Amniotic stem cell (primary cell): Measurements from ENCODE around the gene TMEM69.
"Not testable (repeated sequence)": the region's sequence is repeated elsewhere in the genome, so short reads cannot be mapped to it uniquely, and the experiment has no call there.

ENCODE experiments used
- DNase-seq: peaks from one replicate; lab custom pipeline; 2025; lab: John Stamatoyannopoulos, UW

TMEM69 gene

DNA sequence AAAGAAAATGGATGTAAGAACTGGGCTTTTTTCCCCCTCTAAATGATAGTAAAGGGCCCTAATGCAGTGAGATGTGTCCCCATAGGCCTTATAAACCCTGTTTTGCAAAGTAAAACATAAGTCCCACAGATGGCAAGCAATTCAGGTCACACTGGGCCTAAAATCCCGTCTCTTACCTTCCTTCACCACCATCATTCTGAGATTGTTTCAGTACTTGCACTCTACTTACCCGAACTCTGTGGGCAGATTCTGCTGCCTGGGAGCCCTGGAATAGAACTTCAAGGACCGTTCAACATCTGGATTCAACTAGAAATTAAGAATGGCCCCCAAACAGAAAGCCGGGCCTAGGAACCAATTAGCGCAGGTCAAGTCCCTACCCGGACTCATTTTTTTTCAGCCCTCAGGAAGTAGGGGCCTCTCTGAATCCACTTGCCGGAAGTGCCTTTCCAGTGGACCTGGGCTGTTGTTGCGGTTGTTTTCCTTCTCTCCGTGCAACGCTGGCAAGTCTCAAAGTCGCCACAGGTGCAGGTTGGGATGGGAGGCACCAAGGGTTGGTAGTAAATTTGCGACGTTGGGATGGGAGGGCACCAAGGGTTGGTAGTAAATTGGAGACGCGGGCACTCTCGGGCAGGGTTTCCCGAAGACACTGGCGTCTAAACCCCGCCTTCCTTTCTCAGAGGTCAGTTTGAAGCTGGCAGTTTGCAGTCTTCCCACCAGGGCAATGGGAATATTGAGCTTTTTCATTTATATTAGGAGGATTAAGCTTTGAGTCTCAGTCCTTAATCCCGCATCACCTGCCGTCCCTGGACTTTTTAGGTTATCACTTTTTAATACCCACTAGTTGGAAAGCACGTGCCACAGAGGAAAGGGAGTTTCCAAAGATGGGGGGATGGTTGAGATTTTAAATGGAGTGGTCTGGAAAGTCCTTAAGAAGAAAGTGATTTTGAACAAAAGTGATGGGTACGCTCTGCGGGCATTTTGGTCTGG lies at the start of gene TMEM69:
TMEM69 (plus strand) TSS at position 428 of the 987 bp plus-strand sequence. CDS start 2,888 bp downstream, outside the sequence.
- DNase-seq: peak; percentile 64

- no peak for DNase-seq
Observed at GRCh38 chr1:45640293-45640692, 47.7 kb upstream of the TMEM69 start.

DNA sequence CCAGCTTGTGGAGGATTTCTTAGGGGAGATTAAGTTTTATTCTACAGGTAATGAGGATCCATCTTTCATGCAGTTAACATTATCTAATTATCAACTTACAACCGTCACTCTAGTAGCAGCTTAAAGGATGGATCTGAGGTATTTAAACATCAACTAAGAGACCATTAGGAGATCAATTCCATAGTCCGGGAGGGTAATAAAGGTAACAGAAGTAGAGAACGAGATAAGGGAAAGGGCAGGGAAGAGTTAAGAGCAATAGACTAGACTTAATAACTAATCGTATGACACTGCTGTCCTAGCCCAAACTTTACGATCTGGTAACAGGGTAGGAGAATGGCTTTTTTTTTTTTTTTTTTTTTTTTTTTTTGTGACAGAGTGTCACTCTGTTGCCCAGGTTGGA lies 44.7 kb upstream of the TMEM69 start:
- no peak for DNase-seq

GRCh38 chr1:45643978-45644377 lies 44.0 kb upstream of the TMEM69 start:
- DNase-seq: no peak

DNA sequence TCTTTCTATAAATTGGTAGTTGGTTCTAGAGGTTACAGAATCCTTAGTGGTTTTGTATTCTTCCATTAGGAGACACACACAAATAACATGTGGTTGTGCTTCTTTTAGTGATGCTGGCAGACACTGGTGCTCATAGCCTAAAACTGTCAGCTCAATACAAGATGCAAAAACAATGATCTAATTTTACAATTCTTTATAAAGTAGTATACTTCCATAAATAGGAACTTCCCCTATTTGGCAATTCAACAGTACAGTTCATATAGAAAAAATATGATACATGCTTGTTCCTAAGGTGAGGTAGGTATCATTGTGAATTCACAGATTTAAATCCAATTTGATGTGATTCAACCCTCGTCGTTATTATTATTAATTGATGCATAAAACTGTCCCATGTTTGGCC lies 43.3 kb upstream of the TMEM69 start:
- no peak for DNase-seq

GRCh38 chr1:45647248-45648021 lies 40.5 kb upstream of the TMEM69 start:
- DNase-seq: no peak

- DNase-seq: no peak
Observed at GRCh38 chr1:45654540-45655280, 33.3 kb upstream of the TMEM69 start.

GRCh38 chr1:45656573-45657226 lies 31.3 kb upstream of the TMEM69 start:
- no peak for DNase-seq

GRCh38 chr1:45658171-45658570 lies 29.8 kb upstream of the TMEM69 start:
- DNase-seq: no peak

DNA sequence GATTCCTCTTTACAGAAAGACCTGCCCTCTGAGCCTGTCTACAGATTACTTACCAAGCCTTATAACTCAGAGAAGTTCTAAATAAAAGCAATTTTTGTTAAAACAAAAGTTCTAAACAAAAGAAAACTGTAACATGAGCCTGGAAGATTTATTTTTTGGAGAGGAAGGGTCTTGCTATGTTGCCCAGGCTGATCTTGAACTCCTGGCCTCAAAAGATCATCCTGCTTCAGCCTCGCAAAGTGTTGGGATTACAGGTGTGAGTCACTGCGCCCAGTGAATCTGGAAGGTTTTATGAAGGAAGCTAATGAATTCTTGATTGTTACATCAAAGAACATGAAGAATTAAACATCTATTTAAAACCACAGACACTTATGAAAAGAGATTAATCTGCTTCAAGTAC lies 28.8 kb upstream of the TMEM69 start:
- DNase-seq: no peak

DNA sequence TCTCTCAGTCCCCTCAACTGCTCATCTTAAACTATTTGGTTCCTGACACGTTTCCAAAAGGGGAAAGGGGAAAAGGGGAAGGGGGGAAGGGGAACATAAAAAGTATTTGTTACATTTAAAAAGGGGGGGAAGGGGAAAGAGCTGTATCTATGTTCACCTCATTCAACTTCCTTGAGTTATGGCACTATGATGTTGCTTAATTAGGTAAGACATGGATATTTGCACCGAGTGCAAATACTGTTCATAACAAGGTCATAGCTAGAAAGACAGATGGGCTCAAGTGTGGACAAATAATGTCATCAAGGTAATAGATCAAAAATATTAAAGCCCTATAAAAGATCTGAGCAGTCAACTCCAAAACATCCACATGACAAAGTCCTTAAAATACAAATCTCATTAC lies 27.6 kb upstream of the TMEM69 start:
- no peak for DNase-seq

- DNase-seq: no peak
Observed at GRCh38 chr1:45666836-45667235, 21.1 kb upstream of the TMEM69 start.

DNA sequence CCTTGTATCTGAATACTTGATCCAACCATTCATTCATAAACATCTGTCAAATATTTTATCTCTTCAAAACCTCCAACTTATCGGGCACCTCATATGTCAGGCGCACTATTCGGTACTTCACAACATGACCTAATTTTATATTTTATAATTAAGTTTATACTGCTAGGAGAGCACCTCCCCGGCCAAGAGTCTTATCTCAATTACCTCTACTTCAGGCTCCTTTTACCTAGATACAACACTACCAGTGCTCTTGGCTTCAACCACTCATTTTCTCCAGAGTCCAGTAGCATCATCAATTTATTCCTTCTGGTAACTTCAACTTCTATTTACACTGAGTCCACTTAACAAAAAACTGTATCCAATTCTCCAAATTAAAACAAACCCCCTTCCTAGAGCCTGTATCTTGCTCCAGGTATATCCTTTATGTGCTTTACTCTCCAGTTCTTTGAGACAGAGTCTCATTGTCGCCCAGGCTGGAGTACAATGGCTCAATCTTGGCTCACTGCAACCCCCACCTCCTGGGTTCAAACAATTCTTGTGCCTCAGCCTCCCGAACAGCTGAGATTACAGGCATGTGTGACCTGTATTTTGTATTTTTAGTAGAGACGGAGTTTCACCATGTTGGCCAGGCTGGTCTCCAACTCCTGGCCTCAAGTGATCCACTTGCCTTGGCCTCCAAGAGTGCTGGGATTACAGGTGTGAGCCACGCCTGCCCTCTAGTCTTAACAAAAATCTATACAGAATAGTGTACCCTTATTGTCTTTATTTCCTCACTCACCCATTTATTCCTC lies 20.5 kb upstream of the TMEM69 start:
- no peak for DNase-seq

GRCh38 chr1:45668526-45668925 lies 19.5 kb upstream of the TMEM69 start:
- DNase-seq: no peak

GRCh38 chr1:45669379-45669778 lies 18.6 kb upstream of the TMEM69 start:
- no peak for DNase-seq

GRCh38 chr1:45669859-45670655 lies 17.9 kb upstream of the TMEM69 start:
- DNase-seq: no peak

DNA sequence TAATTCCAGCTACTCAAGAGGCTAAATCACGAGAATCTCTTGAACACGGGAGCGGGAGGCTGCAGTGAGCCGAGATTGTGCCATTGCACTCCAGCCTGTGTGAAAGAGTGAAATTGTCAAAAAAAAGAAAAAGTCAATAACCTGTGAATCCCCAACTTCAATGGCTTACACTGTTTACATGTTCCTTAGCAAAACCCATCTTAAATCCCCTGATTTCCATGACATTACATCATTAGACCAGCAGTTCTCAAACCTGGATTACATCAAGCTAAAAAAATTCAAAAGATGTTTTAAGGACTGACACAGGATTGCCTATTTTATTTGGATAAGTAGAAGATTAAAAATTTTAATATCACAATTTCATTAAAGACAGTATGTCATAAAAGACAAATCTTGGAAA lies 14.0 kb upstream of the TMEM69 start:
- no peak for DNase-seq

- no peak for DNase-seq
Observed at GRCh38 chr1:45674478-45674877, 13.5 kb upstream of the TMEM69 start.

DNA sequence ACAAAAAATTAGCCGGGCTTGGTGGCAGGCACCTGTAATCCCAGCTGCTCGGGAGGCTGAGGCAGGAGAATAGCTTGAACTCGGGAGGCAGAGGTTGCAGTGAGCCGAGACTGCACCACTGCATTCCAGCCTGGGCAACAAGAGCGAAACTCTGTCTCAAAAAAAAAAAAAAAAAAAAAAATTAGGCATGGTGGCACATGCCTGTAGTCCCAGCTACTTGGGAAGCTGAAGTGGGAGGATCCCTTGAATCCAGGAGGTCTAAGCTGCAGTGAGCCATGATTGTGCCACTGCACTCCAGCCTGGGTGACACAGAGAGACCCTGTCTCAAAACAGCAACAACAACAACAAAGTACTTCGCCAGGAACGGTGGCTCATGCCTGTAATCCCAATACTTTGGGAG lies 11.4 kb upstream of the TMEM69 start:
- DNase-seq: not testable (repeated sequence)

GRCh38 chr1:45677751-45678245 lies 10.2 kb upstream of the TMEM69 start:
- DNase-seq: no peak
